GM20000 (cell line): Measurements from ENCODE around the gene C4B.

Source experiments
- DNase-seq: peaks from one replicate; pipeline ENCODE4 v3.0.0; 2012; ENCODE audit warnings: low spot score
- TF ChIP-seq, protein P1 (sequence below): IDR thresholded peaks from 2 replicates; pipeline ENCODE4 v1.5.1; 2012; ENCODE audit warnings: mild to moderate bottlenecking, control low read depth; ENCODE audit errors: extremely low read depth, missing control alignments

Gene C4B

DNA sequence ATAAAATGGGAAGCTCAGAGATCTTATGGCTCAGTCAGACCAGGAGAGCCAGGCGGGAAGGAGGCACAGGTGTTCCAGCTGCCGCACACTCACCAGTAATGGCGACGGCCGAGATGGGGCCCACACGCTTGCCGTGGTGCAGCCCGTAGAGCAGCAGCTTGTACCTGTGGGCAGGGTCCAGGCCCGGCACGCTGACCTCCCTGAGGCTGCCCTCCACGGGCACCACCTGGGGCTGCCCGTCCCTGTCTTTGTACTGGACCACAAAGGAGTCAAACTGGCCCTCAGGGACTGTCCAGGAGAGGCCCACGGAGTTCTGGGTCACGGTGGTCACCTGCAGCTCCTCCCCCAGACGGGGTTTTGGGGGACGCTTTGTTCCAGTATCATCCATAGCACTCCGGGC, 54.9 kb downstream of the C4B start:
- TF ChIP-seq, protein P1, sequence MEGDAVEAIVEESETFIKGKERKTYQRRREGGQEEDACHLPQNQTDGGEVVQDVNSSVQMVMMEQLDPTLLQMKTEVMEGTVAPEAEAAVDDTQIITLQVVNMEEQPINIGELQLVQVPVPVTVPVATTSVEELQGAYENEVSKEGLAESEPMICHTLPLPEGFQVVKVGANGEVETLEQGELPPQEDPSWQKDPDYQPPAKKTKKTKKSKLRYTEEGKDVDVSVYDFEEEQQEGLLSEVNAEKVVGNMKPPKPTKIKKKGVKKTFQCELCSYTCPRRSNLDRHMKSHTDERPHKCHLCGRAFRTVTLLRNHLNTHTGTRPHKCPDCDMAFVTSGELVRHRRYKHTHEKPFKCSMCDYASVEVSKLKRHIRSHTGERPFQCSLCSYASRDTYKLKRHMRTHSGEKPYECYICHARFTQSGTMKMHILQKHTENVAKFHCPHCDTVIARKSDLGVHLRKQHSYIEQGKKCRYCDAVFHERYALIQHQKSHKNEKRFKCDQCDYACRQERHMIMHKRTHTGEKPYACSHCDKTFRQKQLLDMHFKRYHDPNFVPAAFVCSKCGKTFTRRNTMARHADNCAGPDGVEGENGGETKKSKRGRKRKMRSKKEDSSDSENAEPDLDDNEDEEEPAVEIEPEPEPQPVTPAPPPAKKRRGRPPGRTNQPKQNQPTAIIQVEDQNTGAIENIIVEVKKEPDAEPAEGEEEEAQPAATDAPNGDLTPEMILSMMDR, result no peak
- DNase-seq, result no peak

DNA sequence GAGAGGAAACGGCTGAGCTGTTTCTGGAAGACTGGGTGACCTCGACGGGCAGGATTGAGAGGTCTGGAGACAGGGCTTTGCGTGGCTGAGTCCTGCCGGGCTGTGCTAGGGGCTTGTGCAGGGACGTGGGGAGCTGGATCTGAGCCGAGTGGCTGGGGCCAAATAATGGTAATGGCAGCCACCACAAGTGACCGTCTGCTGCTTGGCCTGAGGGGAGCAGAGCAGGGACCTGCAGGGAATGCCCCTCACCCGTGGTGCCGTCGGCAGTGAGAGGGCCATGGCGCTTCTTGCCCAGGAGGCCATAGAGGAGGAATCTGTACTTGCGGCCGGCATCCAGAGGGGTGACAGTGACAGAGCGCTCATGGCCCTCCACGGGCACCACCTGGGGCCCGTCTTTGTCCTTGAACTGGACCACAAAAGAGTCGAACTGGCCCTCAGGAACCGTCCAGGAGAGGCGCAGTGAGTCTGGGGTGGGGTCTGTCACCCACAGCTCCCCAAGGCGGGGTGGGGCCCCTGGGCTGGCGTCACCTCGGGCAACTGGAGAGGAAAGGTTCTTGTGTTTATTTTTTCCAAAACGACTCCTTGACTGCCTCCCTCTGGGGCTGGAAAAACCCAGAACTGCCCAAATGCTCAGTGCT, 55.4 kb downstream of the C4B start:
- TF ChIP-seq, protein P1, result no peak
- no peak for DNase-seq

DNA sequence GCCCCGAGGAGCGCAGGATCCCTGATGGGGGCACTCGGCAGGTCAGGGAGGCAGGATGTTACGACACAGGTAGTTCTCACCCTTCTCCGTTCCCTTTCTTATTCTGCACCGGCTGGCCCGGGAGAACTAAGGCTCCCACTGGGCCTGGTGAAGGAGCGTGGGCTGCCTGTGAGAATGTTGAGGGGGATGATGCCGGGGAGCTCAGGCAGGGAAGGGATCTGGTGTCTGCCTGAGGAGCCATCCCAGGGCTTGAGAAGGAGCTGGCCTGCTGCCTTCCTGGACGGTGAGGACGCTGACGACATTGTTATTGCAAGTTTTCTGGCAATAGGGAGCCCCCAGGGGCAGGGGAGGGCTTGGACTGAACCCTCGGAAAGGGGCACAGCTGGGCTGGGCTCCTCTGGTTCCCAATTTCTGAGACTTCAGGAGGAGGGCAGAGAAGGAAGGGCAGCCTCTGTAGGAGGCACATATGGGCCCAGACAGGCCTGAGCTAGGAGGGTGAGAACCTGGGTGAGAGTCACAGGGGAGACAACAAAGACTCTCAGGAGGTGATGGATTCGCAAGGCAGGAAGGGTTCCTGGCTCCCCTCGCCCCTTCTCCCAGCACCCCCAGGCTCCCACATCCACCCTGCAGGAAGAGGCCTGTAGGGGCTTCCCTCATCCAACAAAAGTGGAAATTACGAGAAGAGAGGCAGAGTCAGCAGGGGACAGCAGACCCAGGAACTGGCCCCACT, 56.4 kb downstream of the C4B start:
- TF ChIP-seq, protein P1, result no peak
- DNase-seq, result no peak

DNA sequence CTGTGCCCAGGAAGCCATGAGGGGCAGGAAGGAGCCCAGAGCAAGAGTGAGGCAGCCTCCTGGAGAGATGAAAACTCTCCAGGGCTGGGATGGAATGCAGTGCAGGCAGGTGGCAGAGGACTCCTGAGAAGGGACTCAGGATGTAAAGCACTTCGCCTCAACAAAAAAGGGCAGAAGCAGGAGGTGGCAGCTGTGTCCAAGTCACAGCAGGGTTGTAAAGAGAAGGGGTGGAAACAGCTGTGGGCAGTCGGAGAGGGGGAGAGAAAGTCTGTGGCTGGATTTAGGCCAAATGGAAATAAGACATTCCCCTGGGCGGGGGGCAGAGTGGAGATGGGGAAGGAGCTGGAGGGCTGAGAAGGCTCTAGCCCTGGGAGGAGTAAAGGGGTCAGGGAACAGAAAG, 58.5 kb downstream of the C4B start:
- TF ChIP-seq, protein P1, result no peak
- no peak for DNase-seq

DNA sequence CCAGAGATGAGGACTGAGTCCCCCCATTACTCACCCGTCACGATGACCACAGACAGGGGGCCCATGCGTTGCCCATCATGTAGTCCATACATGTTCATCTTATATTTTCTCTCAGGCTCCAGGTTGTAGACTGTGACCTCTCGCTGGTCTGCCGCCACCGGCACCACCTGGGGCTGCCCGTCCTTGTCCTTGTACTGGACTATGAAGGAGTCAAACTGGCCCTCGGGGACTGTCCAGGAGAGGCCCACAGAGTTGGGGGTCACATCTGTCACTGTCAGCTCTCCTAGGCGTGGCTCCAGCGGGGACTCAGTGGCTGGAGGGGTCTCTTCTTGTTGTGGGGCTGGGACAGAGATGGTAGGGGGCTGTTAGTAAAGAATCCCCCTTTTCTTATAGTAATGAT, 59.0 kb downstream of the C4B start:
- DNase-seq, result no peak
- TF ChIP-seq, protein P1, result no peak

DNA sequence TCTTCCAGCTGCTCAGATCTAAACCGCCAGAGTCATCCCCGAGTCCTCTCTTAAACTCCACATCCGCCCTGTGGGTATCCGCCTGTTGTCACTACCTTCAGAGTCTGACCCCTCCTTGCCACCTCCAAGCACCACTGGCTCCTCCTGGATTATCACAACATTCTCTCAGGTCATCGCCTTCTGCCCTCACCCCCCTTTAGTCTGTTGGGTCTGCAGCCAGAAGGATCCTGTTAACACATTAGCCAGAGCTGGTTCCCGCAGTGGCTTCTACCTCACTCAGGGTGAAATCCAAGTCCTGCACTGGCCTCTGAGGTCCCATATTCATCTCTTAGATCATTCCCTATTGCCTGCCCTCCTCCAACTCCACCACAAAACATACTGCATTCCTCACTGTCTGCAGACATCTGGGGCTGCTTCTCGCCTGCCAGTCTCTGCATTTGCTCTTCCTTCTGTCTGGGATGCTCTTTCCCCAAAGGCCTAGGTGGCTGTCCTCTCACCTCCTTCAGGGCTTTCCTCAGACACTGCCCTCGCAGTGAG, 60.5 kb downstream of the C4B start:
- TF ChIP-seq, protein P1, result no peak
- DNase-seq, result no peak

DNA sequence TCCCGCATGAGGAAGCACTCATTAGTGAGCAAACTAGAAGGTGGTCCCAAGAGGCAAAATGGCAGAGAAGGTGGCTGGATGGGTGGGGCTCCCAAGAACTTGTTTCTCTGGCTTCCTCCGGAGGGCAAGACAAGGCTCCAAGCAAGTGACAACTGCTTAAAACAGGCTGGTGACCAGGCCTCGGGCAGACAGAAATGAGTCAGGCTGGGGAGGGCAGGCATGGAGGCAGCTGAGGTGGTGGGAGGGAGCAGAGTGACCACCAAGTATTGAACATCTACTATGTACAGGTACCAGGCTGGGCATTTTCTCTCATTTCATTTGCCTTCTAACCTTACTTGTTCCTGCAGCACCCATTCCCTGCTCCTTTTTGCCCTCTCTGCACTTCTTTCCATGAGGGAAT, 61.2 kb downstream of the C4B start:
- DNase-seq, result no peak
- TF ChIP-seq, protein P1, result no peak
